HG03442 (cell line): ENCODE measurements around the gene GBP7.

Experiments
- ATAC-seq: cut with Tn5 transposase; IDR thresholded peaks from one replicate; pipeline ENCODE4 v1.9.1; 2021; ENCODE audit warnings: mild to moderate bottlenecking, moderate library complexity; ENCODE audit not compliant: unreplicated experiment

Gene GBP7

DNA sequence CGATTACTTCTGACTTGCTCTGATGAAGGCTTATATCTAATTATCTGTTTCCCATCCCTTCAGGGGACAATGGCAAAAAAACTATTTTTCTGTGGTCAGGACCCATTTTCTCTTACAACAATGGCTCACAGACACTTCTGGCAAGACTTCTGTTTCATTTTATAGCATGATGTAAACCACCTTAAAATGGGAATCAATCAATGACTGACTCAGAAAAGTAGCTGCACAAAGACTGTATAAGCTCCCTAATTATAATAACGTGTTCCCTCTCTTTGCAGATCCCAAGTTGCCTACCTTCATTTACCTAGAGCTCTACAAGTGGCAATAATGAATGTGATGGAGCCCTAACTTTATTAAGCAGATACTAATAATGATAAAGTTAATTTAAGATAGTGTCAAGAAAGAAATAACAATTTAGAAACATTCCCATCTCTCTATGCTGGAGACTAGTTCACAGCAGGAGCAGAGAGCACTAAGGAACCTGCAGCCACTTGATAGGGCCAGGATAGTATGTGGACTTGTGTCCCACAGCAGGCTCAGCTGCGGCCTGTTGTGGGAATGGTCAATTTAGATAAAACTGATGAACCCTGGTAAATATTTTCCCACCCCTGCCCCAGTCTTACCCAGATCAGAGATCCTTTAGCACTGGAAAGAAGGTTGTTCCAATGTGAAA, 50.4 kb downstream of the GBP7 start:
- ATAC-seq = peak; percentile 14

DNA sequence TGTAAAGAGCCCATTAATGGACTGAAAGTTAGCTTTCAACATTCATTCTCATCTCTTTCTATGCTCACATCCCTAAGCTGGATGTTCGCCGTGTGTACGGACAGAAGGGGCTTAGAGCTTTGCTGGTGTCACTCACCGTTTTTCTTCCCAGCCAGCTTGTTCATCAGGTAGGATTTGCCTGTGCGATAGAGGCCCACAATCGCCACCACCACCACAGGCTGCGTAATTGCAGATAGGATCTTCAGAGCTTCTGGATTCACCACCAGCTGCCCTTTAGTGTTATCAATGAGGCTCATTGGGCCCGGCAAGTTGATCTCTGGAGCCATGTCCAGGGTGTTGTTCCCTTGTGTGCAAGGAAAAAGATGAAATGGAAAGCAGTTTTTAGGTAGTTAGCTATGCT, 54.2 kb downstream of the GBP7 start:
- no peak for ATAC-seq

DNA sequence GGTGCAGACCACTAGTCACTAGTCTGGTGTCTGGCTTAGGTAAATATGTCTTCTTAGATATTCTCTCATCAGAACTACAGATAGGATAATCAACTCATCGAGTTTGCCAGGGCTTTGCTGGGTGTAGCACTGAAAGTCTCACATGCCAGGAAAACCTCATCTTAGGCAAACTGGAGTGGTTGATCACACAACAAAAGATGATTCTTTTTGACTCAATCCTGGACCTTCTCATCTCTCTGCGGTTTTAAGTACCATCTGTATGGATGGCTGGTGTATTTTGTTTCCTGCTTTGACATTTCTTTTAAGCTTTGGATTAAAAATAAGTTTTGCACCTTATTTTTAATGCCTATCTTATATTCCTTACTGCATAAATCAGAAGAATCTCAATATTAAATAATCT, 61.1 kb downstream of the GBP7 start:
- no peak for ATAC-seq

DNA sequence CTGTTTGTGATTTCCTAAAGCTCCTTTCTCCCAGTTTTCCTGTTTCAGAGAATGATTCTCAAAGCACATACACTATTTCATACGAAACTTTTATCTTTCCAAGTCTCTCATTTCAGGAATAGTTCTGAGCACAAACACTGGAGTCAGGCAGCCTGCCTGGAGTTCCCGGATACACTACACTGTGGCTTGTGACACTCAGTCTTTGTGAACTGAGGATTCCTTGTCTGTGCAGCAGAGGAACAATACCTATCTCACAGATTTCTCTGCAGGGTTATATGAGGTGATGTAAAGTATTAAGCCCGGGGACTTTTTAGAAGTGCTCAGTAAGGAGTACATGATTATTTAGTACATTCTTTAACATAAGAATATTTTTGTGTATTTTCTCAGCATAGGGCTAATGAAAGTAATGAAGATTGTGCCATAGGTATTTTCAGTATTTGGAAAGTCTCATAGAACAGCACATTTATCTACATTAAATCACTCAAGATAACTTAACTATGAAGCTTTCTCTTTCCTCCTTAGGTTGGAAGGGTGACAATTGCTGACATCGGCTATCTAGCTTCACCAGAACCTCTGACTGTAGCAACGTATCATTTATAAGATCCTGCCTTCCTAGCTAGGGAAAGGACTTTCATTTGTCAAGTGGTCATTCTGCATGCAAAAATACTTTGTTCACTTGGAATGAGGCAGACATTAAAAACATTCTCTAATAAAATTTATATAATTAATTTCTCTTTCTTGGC, 62.8 kb downstream of the GBP7 start:
- ATAC-seq = no peak

DNA sequence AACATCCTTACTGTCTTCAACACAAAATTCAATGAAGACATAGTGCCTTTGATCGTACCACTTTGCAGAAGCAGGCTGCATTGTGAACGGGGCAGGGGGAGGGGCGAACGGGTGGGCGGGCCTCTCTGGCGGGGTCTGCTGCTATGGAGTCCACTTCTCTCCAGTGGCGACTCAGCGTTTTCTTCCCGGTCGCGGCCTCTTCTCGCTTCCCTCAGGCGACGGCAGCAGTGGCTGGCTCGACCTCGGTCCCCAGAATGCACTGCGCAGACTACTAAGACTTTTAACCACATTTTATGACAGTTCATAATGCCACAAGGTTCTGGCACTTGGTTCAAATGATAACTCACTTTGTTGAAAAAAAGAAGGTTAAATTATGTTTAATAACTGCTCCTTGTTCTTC, 71.1 kb downstream of the GBP7 start:
- ATAC-seq = no peak

DNA sequence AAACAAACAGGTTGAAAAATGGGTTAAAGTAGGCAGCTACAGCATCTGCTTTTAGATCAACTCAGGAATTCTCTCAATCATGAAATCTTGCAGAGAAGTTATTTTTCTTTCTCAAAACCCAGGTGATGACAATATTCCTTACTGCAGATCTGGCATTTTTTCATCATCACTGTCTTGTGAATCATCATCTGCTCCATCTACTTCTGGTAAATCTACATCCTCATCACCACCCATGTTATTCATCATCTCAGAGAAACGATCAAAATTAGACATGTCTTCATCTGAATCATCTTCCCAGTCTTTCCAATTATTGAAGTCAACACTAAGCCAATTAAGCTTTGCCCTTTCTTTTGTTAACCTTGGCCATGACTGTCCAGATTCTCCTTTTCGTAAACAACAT, 71.7 kb downstream of the GBP7 start:
- no peak for ATAC-seq

DNA sequence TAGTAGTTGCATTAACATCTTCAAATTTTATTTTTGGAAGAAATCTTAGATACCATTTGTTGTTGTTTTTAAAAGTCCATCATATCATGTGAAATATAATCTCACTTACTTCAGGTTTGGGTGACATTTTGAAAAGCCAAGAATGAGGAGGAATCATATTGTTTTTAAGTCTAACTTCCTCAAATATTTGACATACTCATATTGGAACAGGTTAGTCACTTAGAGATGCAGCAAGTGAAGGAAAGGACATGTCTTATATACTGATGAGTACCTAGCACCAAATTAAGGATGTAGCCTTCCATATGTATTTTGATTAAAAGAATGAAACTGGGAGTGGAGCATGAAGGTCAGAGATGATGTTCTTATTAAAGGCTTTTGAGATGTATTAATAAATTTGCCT, 73.8 kb downstream of the GBP7 start:
- ATAC-seq = no peak

DNA sequence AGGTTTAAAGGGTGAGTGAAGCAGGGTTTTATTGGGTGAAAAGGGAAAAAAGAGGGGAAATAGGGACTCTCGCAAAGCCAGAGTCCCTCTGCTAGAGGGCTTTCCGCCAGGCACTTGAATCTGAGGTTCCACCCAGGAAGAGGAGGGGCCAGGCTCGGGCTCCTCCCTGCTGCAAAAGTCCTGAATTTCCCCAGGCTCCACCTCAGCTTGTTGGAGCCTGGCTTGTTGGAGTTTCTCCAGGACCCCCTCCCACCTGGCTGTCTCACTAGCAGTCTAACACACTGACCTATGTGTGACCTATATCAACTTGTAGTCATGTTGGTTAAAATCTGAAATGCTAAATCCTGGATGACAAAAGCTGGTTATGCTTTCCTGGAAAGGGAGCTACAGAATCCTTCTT, 75.4 kb downstream of the GBP7 start:
- no peak for ATAC-seq

DNA sequence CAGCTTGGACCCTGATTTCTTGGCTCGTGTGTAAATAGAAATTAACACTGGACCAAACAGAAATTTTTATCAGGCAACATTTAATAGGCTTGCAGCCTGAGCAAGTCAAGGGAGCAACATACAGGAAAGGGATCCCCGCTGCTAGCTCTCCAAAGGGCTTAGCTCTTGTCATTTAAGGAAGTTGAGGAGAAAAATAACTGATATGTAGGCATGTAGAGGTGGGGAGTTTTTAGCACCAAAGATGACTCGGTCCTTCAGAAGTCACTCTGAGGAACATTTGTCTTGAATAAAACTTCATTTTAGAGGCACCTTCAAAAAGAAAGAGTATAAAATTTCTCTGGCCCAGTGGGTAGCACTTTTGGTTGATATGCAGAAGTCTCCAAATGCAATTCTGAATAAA, 76.9 kb downstream of the GBP7 start:
- no peak for ATAC-seq

DNA sequence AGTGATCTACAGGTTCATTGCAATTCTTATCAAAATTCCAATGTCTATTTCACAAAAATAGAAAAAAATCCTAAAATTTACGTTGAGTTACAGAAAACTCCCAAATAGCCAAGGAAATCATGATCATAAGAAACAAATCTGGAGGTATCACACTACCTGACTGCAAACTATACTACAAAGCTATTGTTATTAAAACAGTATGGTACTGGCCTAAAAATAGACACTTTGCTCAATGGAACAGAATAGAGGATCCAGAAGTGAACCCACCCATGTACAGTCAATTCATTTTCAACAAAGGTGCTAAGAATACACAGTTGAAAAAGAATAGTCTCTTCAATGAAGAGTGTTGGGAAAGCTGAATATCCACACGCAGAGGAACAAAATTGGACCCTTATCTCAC, 80.1 kb downstream of the GBP7 start:
- ATAC-seq = no peak

DNA sequence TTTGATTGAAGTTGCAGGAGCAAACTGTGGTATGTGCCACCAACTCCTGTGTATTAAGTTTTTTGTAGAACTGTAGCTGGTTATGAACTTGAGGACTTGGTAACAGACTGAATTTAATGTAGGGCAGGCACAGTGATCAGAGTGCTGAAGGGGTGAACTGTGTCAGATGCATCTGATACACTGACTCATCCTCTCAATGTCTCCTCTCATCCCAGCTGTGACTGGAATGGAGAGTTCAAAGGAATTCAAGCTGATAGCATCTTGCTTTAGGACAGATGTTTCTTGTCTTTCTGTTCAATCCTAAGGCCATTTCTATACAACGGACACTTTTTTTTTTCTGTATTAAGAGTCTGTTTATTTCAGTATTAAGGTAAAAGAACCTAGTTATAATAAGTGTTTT, 85.8 kb downstream of the GBP7 start:
- no peak for ATAC-seq

DNA sequence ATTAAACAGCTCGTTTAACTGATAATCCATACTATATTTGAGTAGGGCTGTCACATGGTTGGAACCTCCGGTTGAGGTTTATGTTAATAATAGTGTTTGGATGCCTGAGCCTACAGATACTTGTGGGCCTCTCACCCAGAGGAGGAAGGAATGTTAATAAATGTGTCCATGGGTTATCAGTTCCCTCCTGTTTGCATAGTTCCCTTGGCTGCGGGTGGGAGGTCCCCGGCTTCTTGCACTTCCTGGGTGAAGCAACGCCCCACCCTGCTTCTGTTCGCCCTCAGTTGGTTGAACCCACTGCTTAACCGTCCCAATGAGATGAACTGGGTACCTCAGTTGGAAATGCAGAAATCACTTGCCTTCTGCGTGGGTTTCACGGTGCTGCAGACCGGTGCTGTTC, 87.2 kb downstream of the GBP7 start:
- ATAC-seq = no peak

DNA sequence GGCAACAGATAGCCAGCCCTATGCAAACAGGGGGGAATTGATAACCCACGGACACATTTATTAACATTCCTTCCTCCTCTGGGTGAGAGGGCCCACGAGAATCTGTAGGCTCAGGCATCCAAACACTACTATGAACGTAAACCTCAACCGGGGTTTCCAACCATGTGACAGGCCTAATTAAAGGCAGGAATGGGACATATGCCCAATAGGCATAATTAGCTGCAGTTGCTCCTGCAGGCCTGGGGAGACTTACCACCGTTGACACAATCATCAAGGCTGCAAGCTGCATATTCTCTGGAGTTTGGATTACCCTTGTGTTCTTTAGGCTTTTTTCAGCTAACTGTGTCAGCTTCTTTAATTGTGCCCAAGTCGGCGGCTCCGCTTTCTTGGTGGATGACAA, 88.6 kb downstream of the GBP7 start:
- ATAC-seq = no peak

DNA sequence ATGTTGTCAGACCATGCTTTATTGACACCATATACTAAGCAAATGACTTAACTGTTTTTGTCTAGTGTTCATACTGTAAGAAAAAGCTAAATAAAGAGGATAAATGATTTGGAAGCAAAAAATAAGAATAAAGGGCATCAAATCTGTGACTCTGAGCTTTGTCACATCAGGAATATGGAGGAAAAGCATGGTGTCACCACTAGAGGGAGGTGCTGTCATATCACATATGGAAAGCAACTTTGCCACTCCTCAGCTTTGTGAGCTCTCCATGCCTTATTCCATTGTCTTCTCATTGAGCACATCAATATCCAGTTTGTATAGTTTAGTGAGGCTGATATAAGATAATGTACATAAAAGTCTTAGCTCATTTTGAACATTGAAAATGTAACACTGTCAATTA, 90.0 kb downstream of the GBP7 start:
- ATAC-seq = peak; percentile 55
